GM18499 (cell line): ENCODE results near the gene APOB.

Source experiments
- ATAC-seq: cut with Tn5 transposase; IDR thresholded peaks from one replicate; pipeline ENCODE4 v1.9.1; 2021; ENCODE audit warnings: moderate number of reproducible peaks; ENCODE audit not compliant: insufficient read depth, unreplicated experiment

APOB gene

GRCh38 chr2:20959252-20959651 lies 84.6 kb downstream of the APOB start:
- no peak for ATAC-seq

GRCh38 chr2:20957788-20958525 lies 85.9 kb downstream of the APOB start:
- ATAC-seq, result no peak

GRCh38 chr2:20955277-20956026 lies 88.4 kb downstream of the APOB start:
- ATAC-seq, result no peak

GRCh38 chr2:20953146-20953824 lies 90.6 kb downstream of the APOB start:
- no peak for ATAC-seq
